Gastroesophageal sphincter (tissue), 4 donors: ENCODE results near the gene ABI2. TPM values are rescaled to one million over a fixed set of nuclear protein-coding genes. Genes with fewer than 3 reads are reported as not detected.

Source experiments
- ATAC-seq: fragments of 150-250 bp; one replicate; pipeline ENCODE4 v1.9.1; 2016; ENCODE audit warnings: mild to moderate bottlenecking, moderate library complexity
- H3K27ac ChIP-seq, 4 donors: fragments of 200-600 bp; sonication (generic) in 3 of 4; 1 replicate in 3 of 4; 2 replicates in 1 of 4; pipeline ENCODE4 v1.5.1; 2016 to 2019
- H3K27me3 ChIP-seq: fragments of 200-600 bp; sonication (generic); one replicate; pipeline ENCODE4 v1.5.1; 2019
- H3K36me3 ChIP-seq, 2 donors: fragments of 200-600 bp; sonication (generic); one replicate each; pipeline ENCODE4 v1.5.1; 2019; ENCODE audit warnings: control low read depth in 1 of 2
- H3K4me1 ChIP-seq, 3 donors: fragments of 200-600 bp; sonication (generic); 1 replicate in 2 of 3; 2 replicates in 1 of 3; pipeline ENCODE4 v1.5.1; 2016 to 2019; ENCODE audit warnings: control low read depth in 2 of 3
- H3K4me3 ChIP-seq, 2 donors: fragments of 200-600 bp; sonication (generic); one replicate each; pipeline ENCODE4 v1.5.1; 2019; ENCODE audit warnings: mild to moderate bottlenecking in 1 of 2, moderate library complexity in 1 of 2
- H3K9me3 ChIP-seq, 3 donors: fragments of 200-600 bp; sonication (generic); one replicate each; pipeline ENCODE4 v1.5.1; 2017 to 2019; ENCODE audit warnings: control low read depth in 2 of 3
- EP300 ChIP-seq: sonication (generic); formaldehyde crosslinking; IDR thresholded peaks from one replicate; pipeline ENCODE4 v1.6.1; 2017; ENCODE audit warnings: antibody characterized with exemption, mild to moderate bottlenecking
- POLR2A ChIP-seq, 2 donors: fragments of 450-650 bp; IDR thresholded peaks; one replicate each; pipeline ENCODE4 v1.6.1; 2017; ENCODE audit warnings: antibody characterized with exemption in 2 of 2, mild to moderate bottlenecking in 2 of 2, moderate library complexity in 1 of 2
- POLR2AphosphoS5 ChIP-seq: sonication (generic); formaldehyde crosslinking; IDR thresholded peaks from one replicate; pipeline ENCODE4 v1.6.1; 2017; ENCODE audit warnings: antibody characterized with exemption
- WGBS, 2 donors: methylation state at CpG; one replicate each; pipeline ENCODE4 v1.1.5; 2018; ENCODE audit warnings: low coverage in 1 of 2; 5-methylcytosine and 5-hydroxymethylcytosine counted together
- total RNA-seq, 4 donors: library from RNA; depleted of rRNA; stranded (reverse); fragments of >200 nt; gene quantifications; one replicate each; pipeline ENCODE4 v1.1.0, GENCODE V29; 2016
- TF ChIP-seq, protein P1 (sequence below), 4 experiments: fragments of 200-600 bp in 2 of 4; fragments of 450-650 bp in 2 of 4; sonication (generic) in 1 of 4; IDR thresholded peaks; one replicate each; pipeline ENCODE4 v1.5.1; 2017 to 2019; ENCODE audit warnings: antibody characterized with exemption in 4 of 4, mild to moderate bottlenecking in 2 of 4, moderate library complexity in 2 of 4

Gene ABI2
- total RNA-seq, 4 donors from 2014 or later = 33.0 to 57.5 (median 45.0) TPM

DNA sequence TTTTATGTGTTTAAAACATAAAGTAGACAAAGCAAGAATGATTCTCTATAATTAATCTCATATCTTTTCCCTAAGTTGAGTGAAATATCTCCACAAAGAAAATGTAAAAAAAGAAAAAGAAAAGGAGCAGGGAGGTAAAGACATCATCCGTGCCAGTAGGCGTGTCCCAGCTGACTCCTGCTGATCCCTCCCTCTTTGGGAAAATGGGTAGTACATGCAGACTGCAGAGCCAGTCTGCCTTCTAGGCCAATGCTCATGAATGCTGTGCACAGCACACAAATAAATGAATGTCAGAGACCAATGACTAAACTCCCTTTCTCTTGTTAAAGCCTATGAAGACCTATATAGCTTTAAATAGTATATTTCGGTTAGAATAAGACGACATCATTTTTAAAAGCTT lies 142.2 kb downstream of the ABI2 start:
- WGBS, 2 donors = 85 to 88% methylated on average over 4 of the region's 4 CpGs
- TF ChIP-seq POLR2A (IDR thresholded peaks at IDR 0.05) (no peak), POLR2AphosphoS5 (no peak), EP300 (no peak)
- TF ChIP-seq, protein P1, sequence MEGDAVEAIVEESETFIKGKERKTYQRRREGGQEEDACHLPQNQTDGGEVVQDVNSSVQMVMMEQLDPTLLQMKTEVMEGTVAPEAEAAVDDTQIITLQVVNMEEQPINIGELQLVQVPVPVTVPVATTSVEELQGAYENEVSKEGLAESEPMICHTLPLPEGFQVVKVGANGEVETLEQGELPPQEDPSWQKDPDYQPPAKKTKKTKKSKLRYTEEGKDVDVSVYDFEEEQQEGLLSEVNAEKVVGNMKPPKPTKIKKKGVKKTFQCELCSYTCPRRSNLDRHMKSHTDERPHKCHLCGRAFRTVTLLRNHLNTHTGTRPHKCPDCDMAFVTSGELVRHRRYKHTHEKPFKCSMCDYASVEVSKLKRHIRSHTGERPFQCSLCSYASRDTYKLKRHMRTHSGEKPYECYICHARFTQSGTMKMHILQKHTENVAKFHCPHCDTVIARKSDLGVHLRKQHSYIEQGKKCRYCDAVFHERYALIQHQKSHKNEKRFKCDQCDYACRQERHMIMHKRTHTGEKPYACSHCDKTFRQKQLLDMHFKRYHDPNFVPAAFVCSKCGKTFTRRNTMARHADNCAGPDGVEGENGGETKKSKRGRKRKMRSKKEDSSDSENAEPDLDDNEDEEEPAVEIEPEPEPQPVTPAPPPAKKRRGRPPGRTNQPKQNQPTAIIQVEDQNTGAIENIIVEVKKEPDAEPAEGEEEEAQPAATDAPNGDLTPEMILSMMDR (IDR thresholded peaks at IDR 0.05) = no peak
- H3K36me3 ChIP-seq = no peaks in the 10 kb centered on the region
- no peak for ATAC-seq
- H3K9me3 ChIP-seq = no peaks in the 10 kb centered on the region
- no peaks in the 10 kb centered on the region for H3K27me3 ChIP-seq
- no peak overlapping the region for H3K27ac ChIP-seq
- H3K4me1 ChIP-seq = peaks cover 0 to 14% (median 0%) of the 10 kb centered on the region in 3 donors
- H3K4me3 ChIP-seq = no peak overlapping the region

DNA sequence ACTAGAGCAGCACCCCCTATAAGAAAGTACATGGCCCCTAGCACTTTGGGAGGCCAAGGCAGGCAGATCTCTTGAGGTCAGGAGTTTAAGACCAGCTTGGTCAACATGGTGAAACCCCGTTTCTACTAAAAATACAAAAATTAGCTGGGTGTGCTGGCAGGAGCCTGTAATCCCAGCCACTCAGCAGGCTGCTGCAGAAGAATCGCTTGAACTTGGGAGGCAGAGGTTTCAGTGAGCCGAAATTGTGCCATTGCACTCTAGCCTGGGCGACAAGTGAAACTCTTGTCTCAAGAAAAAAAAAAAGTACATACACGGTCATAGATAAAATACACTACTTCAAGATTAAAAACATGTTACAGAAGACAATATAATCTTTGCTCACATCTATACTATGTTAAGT lies 143.1 kb downstream of the ABI2 start:
- H3K9me3 ChIP-seq = no peaks in the 10 kb centered on the region
- H3K4me3 ChIP-seq = no peak overlapping the region
- no peaks in the 10 kb centered on the region for H3K27me3 ChIP-seq
- TF ChIP-seq POLR2AphosphoS5 (no peak), POLR2A (IDR thresholded peaks at IDR 0.05) (no peak)
- TF ChIP-seq, protein P1 (IDR thresholded peaks at IDR 0.05) = no peak
- no peak overlapping the region for H3K27ac ChIP-seq
- peaks cover 0 to 14% (median 0%) of the 10 kb centered on the region in 3 donors for H3K4me1 ChIP-seq
- H3K36me3 ChIP-seq = no peaks in the 10 kb centered on the region
- no peak for ATAC-seq
- 79 to 80% methylated on average over 5 of the region's 5 CpGs for whole genome bisulfite sequencing, 2 donors

DNA sequence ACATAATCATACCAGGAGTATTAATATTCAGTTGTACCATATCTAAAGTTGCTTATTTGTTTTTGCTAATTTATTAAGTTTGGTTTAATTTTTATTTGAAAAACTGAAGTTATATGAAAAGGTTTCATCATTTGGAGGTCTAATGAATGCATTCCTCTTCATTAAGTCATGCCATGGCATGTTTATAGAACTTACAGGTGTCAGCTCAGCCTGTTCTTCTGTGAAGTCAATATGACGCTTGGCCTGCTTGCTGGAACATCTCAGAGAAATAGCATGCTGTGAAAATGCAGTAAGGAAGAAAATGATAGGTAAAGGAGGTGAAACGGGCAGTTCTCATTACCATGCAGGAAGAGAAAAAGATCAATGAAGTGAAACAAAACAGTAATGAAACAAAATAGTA lies 148.7 kb downstream of the ABI2 start:
- Histone ChIP-seq H3K9me3 (no peaks in the 10 kb centered on the region), H3K27ac (no peak overlapping the region), H3K27me3 (no peaks in the 10 kb centered on the region), H3K4me1 (no peaks in the 10 kb centered on the region), H3K4me3 (no peak overlapping the region), H3K36me3 (no peaks in the 10 kb centered on the region)
- TF ChIP-seq POLR2AphosphoS5 (no peak), POLR2A (IDR thresholded peaks at IDR 0.05) (no peak), EP300 (no peak)
- TF ChIP-seq, protein P1 (IDR thresholded peaks at IDR 0.05) = no peak
- WGBS, 2 donors = 81 to 87% methylated on average over 2 of the region's 2 CpGs
- ATAC-seq = no peak

DNA sequence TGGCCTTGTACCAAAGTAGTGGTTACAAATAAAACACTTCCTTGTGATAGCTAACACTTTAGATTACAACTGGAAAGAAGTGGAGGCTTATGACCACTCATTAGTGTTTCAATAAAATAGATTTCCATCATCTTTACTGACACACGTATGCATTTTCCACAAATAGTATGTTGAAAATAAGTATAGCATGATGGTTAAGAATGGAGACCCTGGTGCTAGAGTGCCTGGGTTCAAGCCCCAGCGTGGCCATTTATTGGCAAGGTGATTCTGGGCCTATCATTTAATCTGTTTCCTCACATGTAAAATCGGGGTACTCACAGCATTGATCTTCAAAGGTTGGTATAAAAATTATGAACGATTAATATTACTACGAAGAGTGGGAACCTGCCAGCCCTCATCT lies 152.4 kb downstream of the ABI2 start:
- Histone ChIP-seq H3K27ac (no peak overlapping the region), H3K4me1 (no peaks in the 10 kb centered on the region), H3K4me3 (no peak overlapping the region), H3K36me3 (no peaks in the 10 kb centered on the region), H3K9me3 (no peaks in the 10 kb centered on the region), H3K27me3 (no peaks in the 10 kb centered on the region)
- WGBS, 2 donors = 89 to 90% methylated on average over 4 to 5 of the region's 5 CpGs
- no peak for ATAC-seq
- TF ChIP-seq, protein P1 (IDR thresholded peaks at IDR 0.05) = no peak
- TF ChIP-seq POLR2A (IDR thresholded peaks at IDR 0.05) (no peak), POLR2AphosphoS5 (no peak), EP300 (no peak)

DNA sequence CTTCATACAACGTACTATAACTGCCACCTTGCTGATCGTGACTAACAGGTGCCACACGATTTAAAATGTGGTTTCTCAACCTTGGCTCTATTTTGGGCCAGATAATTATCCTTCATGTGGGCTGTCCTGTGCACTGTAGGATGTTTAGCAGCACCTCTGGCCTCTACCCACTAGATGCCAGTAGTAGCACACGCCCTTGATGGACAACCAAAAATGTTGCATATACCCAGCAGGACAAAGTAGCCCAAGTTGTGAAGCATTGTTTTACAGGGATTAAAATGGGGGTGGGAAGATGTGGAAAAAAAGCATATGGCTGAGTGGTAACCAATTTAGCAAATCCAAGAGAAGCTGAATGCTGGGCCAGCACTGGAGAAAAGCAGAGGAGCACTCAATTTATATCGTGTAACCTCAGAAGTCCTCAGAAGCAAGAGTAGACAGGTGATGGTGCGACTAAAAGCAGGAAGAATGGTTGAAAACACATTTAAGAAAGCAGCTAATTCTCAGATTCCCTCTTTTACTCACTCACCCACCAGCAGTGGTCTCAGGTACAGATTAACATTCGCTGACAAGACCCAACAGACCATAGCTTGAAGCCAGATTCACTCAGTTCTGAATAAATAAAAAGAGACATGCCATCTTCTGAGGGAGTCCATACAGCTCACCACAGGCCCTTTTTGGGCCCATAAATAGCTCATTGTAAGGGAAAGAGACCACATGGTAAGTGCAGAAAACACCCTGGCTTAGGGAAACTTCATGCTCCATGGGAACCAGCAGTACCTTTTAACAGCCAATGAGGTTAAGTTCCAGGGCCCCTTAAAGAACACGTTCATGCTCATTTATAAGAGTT lies 156.3 kb downstream of the ABI2 start:
- Histone ChIP-seq H3K27ac (no peak overlapping the region), H3K36me3 (peaks cover 0 to 18% of the 10 kb centered on the region in 2 donors), H3K27me3 (no peaks in the 10 kb centered on the region), H3K4me1 (no peaks in the 10 kb centered on the region), H3K9me3 (no peaks in the 10 kb centered on the region), H3K4me3 (no peak overlapping the region)
- ATAC-seq = no peak
- TF ChIP-seq, protein P1 (IDR thresholded peaks at IDR 0.05) = peak; percentile 37 to 72 (median 54)
- TF ChIP-seq EP300 (no peak), POLR2A (IDR thresholded peaks at IDR 0.05) (no peak)
- 83 to 84% methylated on average over 7 to 8 of the region's 8 CpGs for WGBS, 2 donors
